GM19397 (cell line): ENCODE data around the gene RELB.

Experiments
- ATAC-seq: cut with Tn5 transposase; IDR thresholded peaks from one replicate; pipeline ENCODE4 v1.9.1; 2021; ENCODE audit warnings: mild to moderate bottlenecking, moderate library complexity; ENCODE audit not compliant: unreplicated experiment

The RELB gene

GRCh38 chr19:45056831-45057230, 55.6 kb downstream of the RELB start:
- no peak for ATAC-seq

GRCh38 chr19:45057444-45057843, 56.2 kb downstream of the RELB start:
- ATAC-seq, result no peak

GRCh38 chr19:45058622-45059159, 57.4 kb downstream of the RELB start:
- no peak for ATAC-seq

- no peak for ATAC-seq
These were observed 58.1 kb downstream of the RELB start for GRCh38 chr19:45059258-45059965.

- ATAC-seq, result no peak
These were observed 60.7 kb downstream of the RELB start for GRCh38 chr19:45061965-45062364.

GRCh38 chr19:45063851-45064801, 62.9 kb downstream of the RELB start:
- ATAC-seq, result no peak

GRCh38 chr19:45066921-45067661, 65.8 kb downstream of the RELB start:
- ATAC-seq, result no peak

- ATAC-seq, result no peak
These were observed 66.8 kb downstream of the RELB start for GRCh38 chr19:45068041-45068440.

- ATAC-seq, result no peak
These were observed 67.8 kb downstream of the RELB start for GRCh38 chr19:45069056-45069455.

GRCh38 chr19:45070214-45070613, 69.0 kb downstream of the RELB start:
- ATAC-seq, result no peak

- ATAC-seq, result no peak
These were observed 69.7 kb downstream of the RELB start for GRCh38 chr19:45070861-45071544.

- no peak for ATAC-seq
These were observed 70.3 kb downstream of the RELB start for GRCh38 chr19:45071545-45071938.

GRCh38 chr19:45071969-45072790, 70.9 kb downstream of the RELB start:
- no peak for ATAC-seq

GRCh38 chr19:45074744-45075300, 73.6 kb downstream of the RELB start:
- no peak for ATAC-seq

GRCh38 chr19:45075301-45076028, 74.2 kb downstream of the RELB start:
- peak; percentile 55 for ATAC-seq

- ATAC-seq, result peak; percentile 44
These were observed 75.0 kb downstream of the RELB start, which contains the start of gene ZNF296 for GRCh38 chr19:45076029-45076850. Gene ZNF296, minus strand, starts transcription at chr19:45076478. Its CDS starts 105 bp downstream, at chr19:45076373.

- ATAC-seq, result no peak
These were observed 75.8 kb downstream of the RELB start for GRCh38 chr19:45076851-45077730.
